Measurements from ENCODE around the gene THBS1.

- TF ChIP-seq CTCF (IDR thresholded peaks at IDR 0.05) (peak; percentile 94), FOXP4 (CRISPR knock-in tag; IDR thresholded peaks at IDR 0.05) (no peak), SP1 (CRISPR knock-in tag; conservative IDR thresholded peaks at IDR 0.05) (no peak), NR3C1 (CRISPR knock-in tag; conservative IDR thresholded peaks at IDR 0.05; ENCODE audit: low read depth) (no peak), ZNF396 (CRISPR knock-in tag; IDR thresholded peaks at IDR 0.05; ENCODE audit: borderline replicate concordance) (no peak), FOXK1 (CRISPR knock-in tag; IDR thresholded peaks at IDR 0.05) (no peak), ZNF416 (CRISPR knock-in tag; IDR thresholded peaks at IDR 0.05) (no peak), ESRRA (CRISPR knock-in tag; IDR thresholded peaks at IDR 0.05; ENCODE audit: borderline replicate concordance) (no peak), HMGA2 (CRISPR knock-in tag; IDR thresholded peaks at IDR 0.05) (no peak)
Observed at GRCh38 chr15:39580117-39580484, 778 bp upstream of the THBS1 start.
